ENCODE measurements around the gene TFF2. TPM values are rescaled to one million over a fixed set of nuclear protein-coding genes. Genes with fewer than 3 reads are reported as not detected.
A peak's percentile ranks its signal among the peaks of the same experiment; 100 is the strongest.

The TFF2 gene
- total RNA-seq, 1 donor from 2014 or later: not detected

- Histone ChIP-seq H3K4me3 (no peak overlapping the region), H3K27me3 (ENCODE audit: low read depth) (no peaks in the 10 kb centered on the region), H3K9me3 (replicated peaks) (no peaks in the 10 kb centered on the region), H3K27ac (replicated peaks) (peak overlapping the region; percentile 62), H3K4me1 (peaks cover 38% of the 10 kb centered on the region), H3K36me3 (peaks cover 21% of the 10 kb centered on the region)
- peak; percentile 63 for DNase-seq
- no peak for TF ChIP-seq CTCF (IDR thresholded peaks at IDR 0.05; ENCODE audit: borderline replicate concordance)
- intact Hi-C loops (cut with micrococcal nuclease): no loop called here
These were observed 51.3 kb downstream of the TFF2 start for GRCh38 chr21:42299324-42300044.

DNA sequence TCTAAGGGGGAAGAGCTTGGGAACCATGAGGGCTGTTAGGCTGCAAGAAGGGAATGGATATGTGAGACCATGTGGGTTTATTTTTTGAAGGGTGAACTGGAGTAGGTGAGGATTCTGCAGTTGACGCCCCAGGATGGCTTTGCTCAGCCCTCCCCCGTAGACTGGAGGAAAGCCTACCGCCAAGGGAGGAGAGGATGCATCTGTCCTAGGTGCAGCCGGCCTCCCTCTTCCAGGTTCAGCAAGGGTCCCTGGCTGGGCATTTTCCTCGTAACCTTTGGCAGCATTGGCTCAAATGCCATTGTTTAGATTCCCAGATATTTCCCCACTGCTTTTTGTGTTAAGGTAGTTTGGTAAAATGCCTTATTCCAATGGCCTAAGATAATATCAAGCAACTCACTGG is 52.1 kb downstream of the TFF2 start:
- no peak for TF ChIP-seq CTCF (IDR thresholded peaks at IDR 0.05; ENCODE audit: borderline replicate concordance)
- intact Hi-C loops (cut with micrococcal nuclease): no loop called here
- Histone ChIP-seq H3K36me3 (peaks cover 27% of the 10 kb centered on the region), H3K4me3 (no peak overlapping the region), H3K27ac (replicated peaks) (peak overlapping the region; percentile 62), H3K27me3 (ENCODE audit: low read depth) (no peaks in the 10 kb centered on the region), H3K9me3 (replicated peaks) (no peaks in the 10 kb centered on the region), H3K4me1 (peaks cover 38% of the 10 kb centered on the region)
- DNase-seq: no peak

GRCh38 chr21:42298237-42298636 is 52.6 kb downstream of the TFF2 start:
- intact Hi-C loops (cut with micrococcal nuclease): no loop called here
- Histone ChIP-seq H3K36me3 (peaks cover 27% of the 10 kb centered on the region), H3K4me1 (peaks cover 38% of the 10 kb centered on the region), H3K9me3 (replicated peaks) (no peaks in the 10 kb centered on the region), H3K27ac (replicated peaks) (no peak overlapping the region), H3K27me3 (ENCODE audit: low read depth) (no peaks in the 10 kb centered on the region), H3K4me3 (no peak overlapping the region)
- no peak for DNase-seq
- no peak for TF ChIP-seq CTCF (IDR thresholded peaks at IDR 0.05; ENCODE audit: borderline replicate concordance)

- Histone ChIP-seq H3K4me3 (no peak overlapping the region), H3K36me3 (peaks cover 27% of the 10 kb centered on the region), H3K27me3 (ENCODE audit: low read depth) (no peaks in the 10 kb centered on the region), H3K4me1 (peaks cover 36% of the 10 kb centered on the region), H3K27ac (replicated peaks) (no peak overlapping the region), H3K9me3 (replicated peaks) (no peaks in the 10 kb centered on the region)
- no peak for DNase-seq
- no peak for TF ChIP-seq CTCF (IDR thresholded peaks at IDR 0.05; ENCODE audit: borderline replicate concordance)
- intact Hi-C loops (cut with micrococcal nuclease): no loop called here
These were observed 53.4 kb downstream of the TFF2 start for GRCh38 chr21:42297377-42297776.

DNA sequence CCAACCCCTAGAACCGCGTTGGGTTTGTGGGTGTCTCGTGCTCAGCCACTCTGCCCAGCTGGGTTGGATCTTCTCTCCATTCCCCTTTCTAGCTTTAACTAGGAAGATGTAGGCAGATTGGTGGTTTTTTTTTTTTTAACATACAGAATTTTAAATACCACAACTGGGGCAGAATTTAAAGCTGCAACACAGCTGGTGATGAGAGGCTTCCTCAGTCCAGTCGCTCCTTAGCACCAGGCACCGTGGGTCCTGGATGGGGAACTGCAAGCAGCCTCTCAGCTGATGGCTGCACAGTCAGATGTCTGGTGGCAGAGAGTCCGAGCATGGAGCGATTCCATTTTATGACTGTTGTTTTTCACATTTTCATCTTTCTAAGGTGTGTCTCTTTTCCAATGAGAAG is 54.3 kb downstream of the TFF2 start:
- Histone ChIP-seq H3K4me3 (no peak overlapping the region), H3K27ac (replicated peaks) (no peak overlapping the region), H3K36me3 (peaks cover 36% of the 10 kb centered on the region), H3K9me3 (replicated peaks) (no peaks in the 10 kb centered on the region), H3K27me3 (ENCODE audit: low read depth) (no peaks in the 10 kb centered on the region), H3K4me1 (peaks cover 27% of the 10 kb centered on the region)
- no peak for DNase-seq
- intact Hi-C loops (cut with micrococcal nuclease): no loop called here
- TF ChIP-seq CTCF (IDR thresholded peaks at IDR 0.05; ENCODE audit: borderline replicate concordance): no peak

Other genes starting within 250 kb of the TFF2 start
- 8.7 TPM for gene ABCG1, start 131.9 kb downstream of the TFF2 start, total RNA-seq
- gene TFF3, start 35.6 kb downstream of the TFF2 start, total RNA-seq: 2.9 TPM
- not detected for gene TFF1, start 15.5 kb upstream of the TFF2 start, total RNA-seq
- gene TMPRSS3, start 45.1 kb upstream of the TFF2 start, total RNA-seq: not detected
- not detected for gene UBASH3A, start 52.9 kb upstream of the TFF2 start, total RNA-seq
- gene RSPH1, start 145.2 kb upstream of the TFF2 start, total RNA-seq: not detected
- 3.8 TPM for gene SLC37A1, start 162.9 kb upstream of the TFF2 start, total RNA-seq

Data from left ventricle myocardium inferior (tissue), 1 donor.